HG03045 (cell line): ENCODE measurements around the gene MCM9.
"Not testable (repeated sequence)": the region's sequence is repeated elsewhere in the genome, so short reads cannot be mapped to it uniquely, and the experiment has no call there.

Experiments
- ATAC-seq: cut with Tn5 transposase; IDR thresholded peaks from one replicate; pipeline ENCODE4 v1.9.1; 2021; ENCODE audit warnings: mild to moderate bottlenecking, moderate library complexity; ENCODE audit not compliant: unreplicated experiment

MCM9 gene

DNA sequence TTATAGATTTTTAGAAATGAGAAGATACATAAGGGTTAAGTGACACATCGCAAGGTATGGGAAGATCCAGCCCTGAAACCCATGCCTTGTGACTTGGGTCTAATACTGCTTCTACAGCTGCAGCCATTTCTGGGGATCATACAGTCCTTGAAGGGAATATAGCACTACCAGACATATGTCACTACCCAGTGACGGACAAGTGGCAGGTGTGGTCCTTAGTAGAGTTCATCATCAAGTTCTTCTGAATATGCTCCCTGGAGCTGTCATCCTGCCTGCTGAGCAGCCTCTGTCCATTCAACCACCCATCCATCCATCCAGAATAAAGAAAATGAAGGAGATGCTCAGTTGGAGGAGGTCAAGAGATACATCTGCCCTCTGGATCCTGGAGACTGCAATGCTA lies 159.6 kb downstream of the MCM9 start:
- ATAC-seq: no peak

DNA sequence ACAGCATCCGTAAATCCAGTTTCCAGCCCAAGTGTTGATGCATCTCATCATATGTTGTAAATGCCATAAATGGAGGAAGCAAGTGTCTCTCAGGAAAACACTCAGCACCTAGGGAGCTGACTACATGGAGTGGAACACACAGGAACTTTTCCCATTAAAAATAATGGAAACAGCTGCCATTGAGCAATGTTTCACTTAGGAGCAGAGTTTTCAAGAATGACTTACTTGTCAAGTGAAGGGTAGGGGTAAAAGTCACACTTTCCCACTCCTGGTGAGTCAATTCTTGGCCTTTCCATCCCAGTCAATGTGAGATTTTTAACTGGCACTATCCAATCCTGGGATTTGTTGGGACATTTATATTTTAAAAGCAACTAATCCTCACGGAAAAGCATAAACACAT lies 160.4 kb downstream of the MCM9 start:
- ATAC-seq: no peak

DNA sequence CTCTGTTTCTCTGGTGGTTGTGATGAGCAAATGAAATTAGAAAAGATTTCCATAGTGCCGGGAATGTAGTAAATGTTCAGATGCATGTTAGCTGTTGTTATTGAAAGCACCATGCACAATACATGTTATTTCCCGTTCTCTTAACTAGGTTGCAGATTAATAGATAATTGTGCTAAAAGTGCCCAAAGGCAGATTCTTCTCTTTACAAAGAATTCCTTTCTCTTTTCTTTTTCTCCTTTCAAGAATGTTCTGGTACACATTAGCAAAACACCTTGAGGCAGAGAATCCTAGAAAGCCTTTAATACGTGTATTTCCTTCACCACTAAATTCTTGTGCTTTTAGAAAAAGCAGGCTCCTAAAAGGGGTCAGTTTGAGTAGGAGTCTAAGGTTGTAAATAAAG lies 162.1 kb downstream of the MCM9 start:
- ATAC-seq: no peak

DNA sequence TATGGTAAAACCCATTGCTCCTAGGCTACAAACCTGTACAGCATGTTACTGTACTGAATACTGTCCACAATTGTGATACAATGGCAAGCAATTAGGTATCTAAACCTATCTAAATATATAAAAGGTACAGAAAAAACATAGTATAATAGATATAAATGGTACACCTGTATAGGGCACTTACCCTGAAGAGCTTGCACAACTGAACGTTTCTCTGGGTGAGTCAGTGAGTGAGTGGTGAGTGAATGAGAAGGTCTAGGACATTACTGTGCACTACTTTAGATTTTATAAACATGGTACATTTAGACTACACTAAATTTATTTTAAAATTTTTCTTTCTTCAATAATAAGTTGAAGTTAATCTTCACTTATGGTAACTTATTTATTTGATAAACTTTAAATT lies 163.7 kb downstream of the MCM9 start:
- ATAC-seq: no peak

DNA sequence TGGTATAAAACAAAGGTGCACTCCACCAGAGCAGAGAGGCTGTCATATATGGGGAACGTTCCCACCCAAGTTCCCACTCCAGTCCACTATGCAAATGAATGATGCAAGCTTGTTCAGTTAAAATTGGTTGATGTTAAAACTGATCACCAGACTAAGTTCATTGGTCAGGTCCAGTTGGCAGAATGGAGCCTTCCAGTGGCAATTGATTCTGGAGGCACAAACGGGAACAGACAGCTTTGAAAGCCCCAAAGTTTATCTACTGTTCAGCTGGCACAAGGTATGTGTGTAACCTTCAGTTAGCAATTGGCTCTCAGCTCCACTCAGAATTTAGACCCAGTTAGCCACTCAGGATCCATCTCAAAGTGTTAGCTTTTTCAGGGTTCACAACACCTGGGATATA lies 164.1 kb downstream of the MCM9 start:
- ATAC-seq: no peak

DNA sequence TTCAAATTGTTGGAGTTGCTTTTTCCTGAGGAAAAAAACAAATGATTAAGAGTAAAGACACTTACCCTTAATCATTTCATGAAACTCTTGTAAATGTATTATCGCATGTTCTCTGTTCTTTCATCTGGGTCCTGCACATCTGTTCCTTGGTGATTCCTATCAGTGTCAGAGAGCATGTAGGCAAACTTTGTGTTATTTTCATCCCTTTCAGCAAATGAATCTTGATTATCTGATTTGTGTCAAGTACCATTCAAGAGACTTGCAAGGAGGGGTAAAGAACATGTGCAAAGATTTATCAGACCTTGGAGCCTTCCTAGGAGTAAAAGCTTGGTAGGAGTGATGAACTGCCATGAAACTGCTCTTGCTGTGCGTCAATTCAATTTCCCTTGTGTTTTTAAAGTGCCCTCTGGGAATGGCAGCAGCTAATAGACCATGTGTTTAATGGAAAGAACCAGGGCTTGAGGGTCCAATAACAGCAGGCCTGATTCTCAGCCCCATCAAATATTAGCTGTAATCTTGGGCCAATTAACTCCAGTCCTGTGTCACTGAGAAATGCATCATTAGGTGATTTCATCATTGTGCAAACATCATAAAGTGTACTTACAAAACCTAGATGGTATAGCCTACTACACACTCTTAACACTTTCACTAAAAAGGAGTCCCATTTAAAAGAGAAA lies 164.7 kb downstream of the MCM9 start:
- ATAC-seq: no peak

DNA sequence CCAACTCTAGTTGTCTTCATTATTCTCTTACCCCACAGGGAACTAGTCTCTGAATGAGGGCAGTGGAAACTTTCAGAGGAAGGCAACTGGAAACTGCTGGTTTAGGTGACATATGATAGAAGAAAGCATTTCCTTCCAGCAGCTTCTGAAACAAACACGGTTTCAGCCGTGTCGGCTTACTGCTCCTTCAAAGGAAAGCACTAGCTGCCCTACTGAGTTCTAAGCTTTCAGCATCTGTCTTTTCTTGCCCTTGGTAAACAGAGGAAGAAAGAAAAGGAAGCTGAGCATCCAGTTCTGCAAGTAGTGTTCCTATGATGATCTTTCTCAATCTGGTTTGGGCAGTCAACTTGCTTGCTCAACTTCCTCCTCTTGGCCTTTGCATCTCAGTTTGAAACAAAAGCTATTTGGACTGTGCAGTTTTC lies 166.0 kb downstream of the MCM9 start:
- no peak for ATAC-seq

DNA sequence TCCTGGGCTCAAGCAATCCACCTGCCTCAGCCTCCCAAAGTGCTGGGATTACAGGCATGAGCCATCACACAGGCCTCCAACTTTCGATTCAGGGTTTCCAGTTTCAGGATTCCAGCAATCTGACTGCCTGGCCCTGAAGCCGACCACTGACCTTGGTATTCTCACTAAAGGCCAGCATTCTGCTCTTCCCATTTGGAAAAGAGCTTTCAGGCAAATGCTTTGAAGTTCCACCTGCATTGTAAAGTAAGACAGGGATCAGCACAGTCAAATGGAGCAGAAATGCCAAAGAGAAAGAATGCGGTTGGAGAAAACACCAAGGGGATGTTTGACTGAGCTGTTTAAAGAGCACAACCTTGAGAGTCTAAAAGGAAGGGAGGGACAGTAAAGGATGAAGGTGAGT lies 166.5 kb downstream of the MCM9 start:
- no peak for ATAC-seq

DNA sequence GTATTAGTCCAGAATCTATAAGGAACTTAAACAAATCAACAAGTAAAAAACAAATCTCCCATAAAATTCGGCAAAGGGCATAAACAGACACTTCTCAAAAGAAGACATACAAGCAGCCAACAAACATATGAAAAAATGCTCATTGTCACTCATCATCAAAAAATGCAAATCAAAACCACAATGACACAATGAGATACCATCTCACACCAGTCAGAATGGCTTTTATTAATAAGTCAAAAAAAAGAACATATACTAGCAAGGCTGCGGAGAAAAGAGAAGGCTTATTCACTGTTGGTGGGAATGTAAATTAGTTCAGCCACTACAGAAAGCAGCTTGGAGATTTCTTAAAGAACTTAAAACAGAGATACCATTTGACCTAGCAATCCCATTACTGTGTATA lies 169.6 kb downstream of the MCM9 start:
- not testable (repeated sequence) for ATAC-seq

DNA sequence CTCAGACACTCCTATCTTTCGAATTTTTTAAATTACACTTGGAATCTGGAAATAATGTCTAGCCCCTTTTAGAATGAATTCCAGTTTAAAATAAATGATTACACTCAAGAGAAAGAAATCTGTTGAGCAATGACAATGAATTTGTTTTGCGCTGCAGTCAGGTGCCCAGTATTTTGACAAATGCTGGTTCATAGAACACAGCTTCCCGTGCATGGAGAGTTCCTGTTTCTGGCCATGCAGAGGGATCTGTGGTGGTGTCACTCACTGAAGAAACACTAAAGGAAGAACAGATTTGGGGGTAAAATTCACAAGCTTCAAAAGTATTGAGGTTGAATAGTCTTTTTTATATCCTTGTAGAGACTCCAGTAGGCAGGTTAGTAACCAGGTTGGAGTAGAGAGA lies 170.2 kb downstream of the MCM9 start:
- no peak for ATAC-seq
